GM23338 (cell line): Measurements from ENCODE around the gene APOB. TPM values are rescaled to one million over a fixed set of nuclear protein-coding genes. Genes with fewer than 3 reads are reported as not detected.

Experiments used
- ATAC-seq: fragments of 200-7000 bp; cut with Tn5 transposase; 3 replicates; pipeline ENCODE4 v1.9.1; 2020
- DNase-seq: peaks from one replicate; pipeline ENCODE4 v3.0.0-alpha.2; 2015; ENCODE audit warnings: low spot score
- H2AFZ ChIP-seq: fragments of 200-600 bp; sonication (generic); 2 replicates; pipeline ENCODE4 v1.8.0; 2016; ENCODE audit warnings: antibody characterized with exemption, mild to moderate bottlenecking, moderate library complexity
- H3F3A ChIP-seq: fragments of 200-600 bp; sonication (generic); replicated peaks from 2 replicates; pipeline ENCODE4 v1.8.0; 2017; ENCODE audit warnings: antibody characterized with exemption, mixed run types, low read depth
- H3K27ac ChIP-seq: fragments of 200-600 bp; sonication (generic); 2 replicates; pipeline ENCODE4 v1.6.1; 2016; ENCODE audit warnings: low read depth
- H3K27me3 ChIP-seq: fragments of 200-600 bp; sonication (generic); 2 replicates; pipeline ENCODE4 v1.8.0; 2016; ENCODE audit warnings: mild to moderate bottlenecking, mixed run types, moderate library complexity; ENCODE audit not compliant: insufficient read depth
- H3K36me3 ChIP-seq: fragments of 200-600 bp; sonication (generic); 2 replicates; pipeline ENCODE4 v1.8.0; 2016; ENCODE audit warnings: mild to moderate bottlenecking; ENCODE audit not compliant: insufficient read depth
- H3K4me1 ChIP-seq: fragments of 200-600 bp; sonication (generic); 2 replicates; pipeline ENCODE4 v1.8.0; 2016; ENCODE audit warnings: mild to moderate bottlenecking, moderate library complexity; ENCODE audit not compliant: insufficient read depth
- H3K4me2 ChIP-seq: fragments of 200-600 bp; sonication (generic); 2 replicates; pipeline ENCODE4 v1.7.1; 2017; ENCODE audit warnings: mixed run types
- H3K4me3 ChIP-seq: fragments of 200-600 bp; sonication (generic); 2 replicates; pipeline ENCODE4 v1.6.1; 2016; ENCODE audit warnings: mixed run types
- H3K79me2 ChIP-seq: fragments of 200-600 bp; sonication (generic); replicated peaks from 2 replicates; pipeline ENCODE4 v1.8.0; 2017; ENCODE audit warnings: mild to moderate bottlenecking; ENCODE audit not compliant: insufficient read depth
- H3K9me2 ChIP-seq: fragments of 200-600 bp; sonication (generic); 2 replicates; pipeline ENCODE4 v1.8.0; 2017; ENCODE audit not compliant: insufficient read depth
- H4K20me1 ChIP-seq: fragments of 200-600 bp; sonication (generic); replicated peaks from 2 replicates; pipeline ENCODE4 v1.8.0; 2017; ENCODE audit warnings: mild to moderate bottlenecking; ENCODE audit not compliant: insufficient read depth
- H3K27ac Mint-ChIP-seq: 2 replicates; pipeline ENCODE4 v1.8.0; 2020; ENCODE audit warnings: inconsistent platforms, mild to moderate bottlenecking, moderate library complexity, mixed read lengths
- H3K27me3 Mint-ChIP-seq: 3 replicates; pipeline ENCODE4 v1.8.0; 2022; ENCODE audit warnings: low read depth, mild to moderate bottlenecking, moderate library complexity, mixed read lengths, inconsistent platforms; ENCODE audit not compliant: insufficient read depth, poor library complexity
- H3K36me3 Mint-ChIP-seq: 3 replicates; pipeline ENCODE4 v1.8.0; 2021; ENCODE audit warnings: low read depth, mild to moderate bottlenecking, inconsistent platforms, moderate library complexity, mixed read lengths
- H3K4me1 Mint-ChIP-seq: 3 replicates; pipeline ENCODE4 v1.8.0; 2020; ENCODE audit warnings: mild to moderate bottlenecking, inconsistent platforms, mixed read lengths
- H3K4me3 Mint-ChIP-seq: 3 replicates; pipeline ENCODE4 v1.8.0; 2021; ENCODE audit warnings: moderate library complexity, mild to moderate bottlenecking, inconsistent platforms, mixed read lengths
- H3K9me3 Mint-ChIP-seq: 3 replicates; pipeline ENCODE4 v1.8.0; 2020; ENCODE audit warnings: moderate library complexity, mild to moderate bottlenecking, inconsistent platforms, mixed read lengths
- ETS1 ChIP-seq: IDR thresholded peaks from 2 replicates; pipeline ENCODE4 v1.6.1; 2016; ENCODE audit warnings: antibody characterized with exemption
- EZH2phosphoT487 ChIP-seq: fragments of 200-600 bp; sonication (generic); IDR thresholded peaks from one replicate; pipeline ENCODE4 v1.8.1; 2018; ENCODE audit warnings: antibody characterized with exemption; ENCODE audit not compliant: unreplicated experiment
- JUNB ChIP-seq: IDR thresholded peaks from one replicate; pipeline ENCODE4 v1.6.1; 2016; ENCODE audit warnings: antibody characterized with exemption; ENCODE audit not compliant: unreplicated experiment
- NANOG ChIP-seq: IDR thresholded peaks from 2 replicates; pipeline ENCODE4 v1.6.1; 2016; ENCODE audit warnings: antibody characterized with exemption, borderline replicate concordance
- POLR2AphosphoS5 ChIP-seq: IDR thresholded peaks from 2 replicates; pipeline ENCODE4 v1.6.1; 2016; ENCODE audit warnings: antibody characterized with exemption, low read depth
- ZNF114 ChIP-seq: fragments of 250-450 bp; sonication (Bioruptor Pico); IDR thresholded peaks from 2 replicates; pipeline ENCODE4 v1.5.0; 2020; ENCODE audit warnings: mild to moderate bottlenecking, moderate library complexity
- ZNF462 ChIP-seq: fragments of 250-450 bp; sonication (Bioruptor Pico); IDR thresholded peaks from 2 replicates; pipeline ENCODE4 v1.5.0; 2020; ENCODE audit warnings: mild to moderate bottlenecking, moderate library complexity
- polyA plus RNA-seq: library from polyadenylated mRNA; unstranded; fragments of >200 nt; fragmentation: Nextera tagmentation; extraction: Ambion mirVana; gene quantifications from 2 replicates; pipeline ENCODE4 v1.2.1, GENCODE V29; 2016
- total RNA-seq: library from RNA; depleted of rRNA; stranded (reverse); fragments of >200 nt; shearing (Covaris generic); gene quantifications from 2 replicates; pipeline ENCODE4 v1.2.3, GENCODE V29; 2014
- TF ChIP-seq, protein P1 (sequence below): IDR thresholded peaks from one replicate; pipeline ENCODE4 v1.6.1; 2018; ENCODE audit warnings: antibody characterized with exemption; ENCODE audit not compliant: unreplicated experiment

Gene APOB
- total and polyA plus RNA-seq, 2 experiments from 2014 or later, result 0.08 to 0.56 TPM

GRCh38 chr2:21011453-21011852 lies 32.4 kb downstream of the APOB start:
- no peak overlapping the region for H3K27ac Mint-ChIP-seq

GRCh38 chr2:21010813-21011439 lies 32.9 kb downstream of the APOB start:
- 0 out of 2 replicates have a peak, but pooled peaks cover 3% of the 10 kb centered on the region for H3K9me2 ChIP-seq
- Mint-ChIP-seq H3K4me3 (no peak overlapping the region), H3K27ac (no peak overlapping the region), H3K27me3 (peaks cover 2% of the 10 kb centered on the region), H3K36me3 (no peaks in the 10 kb centered on the region), H3K9me3 (peaks cover 5% of the 10 kb centered on the region; the same call in 1 of the 3 replicates), H3K4me1 (no peaks in the 10 kb centered on the region)
- ATAC-seq (no peak), DNase-seq (no peak)
- no peak overlapping the region for H3K4me2 ChIP-seq
- no peak overlapping the region for H3K4me3 ChIP-seq
- no peaks in the 10 kb centered on the region for H3K27me3 ChIP-seq
- H3K4me1 ChIP-seq, result no peaks in the 10 kb centered on the region
- no peaks in the 10 kb centered on the region for H4K20me1 ChIP-seq
- no peaks in the 10 kb centered on the region for H3F3A ChIP-seq
- no peak overlapping the region for H2AFZ ChIP-seq
- H3K79me2 ChIP-seq, result no peaks in the 10 kb centered on the region
- no peak overlapping the region for H3K27ac ChIP-seq
- H3K36me3 ChIP-seq, result no peaks in the 10 kb centered on the region
- TF ChIP-seq ETS1, result no peak
- TF ChIP-seq, protein P1, sequence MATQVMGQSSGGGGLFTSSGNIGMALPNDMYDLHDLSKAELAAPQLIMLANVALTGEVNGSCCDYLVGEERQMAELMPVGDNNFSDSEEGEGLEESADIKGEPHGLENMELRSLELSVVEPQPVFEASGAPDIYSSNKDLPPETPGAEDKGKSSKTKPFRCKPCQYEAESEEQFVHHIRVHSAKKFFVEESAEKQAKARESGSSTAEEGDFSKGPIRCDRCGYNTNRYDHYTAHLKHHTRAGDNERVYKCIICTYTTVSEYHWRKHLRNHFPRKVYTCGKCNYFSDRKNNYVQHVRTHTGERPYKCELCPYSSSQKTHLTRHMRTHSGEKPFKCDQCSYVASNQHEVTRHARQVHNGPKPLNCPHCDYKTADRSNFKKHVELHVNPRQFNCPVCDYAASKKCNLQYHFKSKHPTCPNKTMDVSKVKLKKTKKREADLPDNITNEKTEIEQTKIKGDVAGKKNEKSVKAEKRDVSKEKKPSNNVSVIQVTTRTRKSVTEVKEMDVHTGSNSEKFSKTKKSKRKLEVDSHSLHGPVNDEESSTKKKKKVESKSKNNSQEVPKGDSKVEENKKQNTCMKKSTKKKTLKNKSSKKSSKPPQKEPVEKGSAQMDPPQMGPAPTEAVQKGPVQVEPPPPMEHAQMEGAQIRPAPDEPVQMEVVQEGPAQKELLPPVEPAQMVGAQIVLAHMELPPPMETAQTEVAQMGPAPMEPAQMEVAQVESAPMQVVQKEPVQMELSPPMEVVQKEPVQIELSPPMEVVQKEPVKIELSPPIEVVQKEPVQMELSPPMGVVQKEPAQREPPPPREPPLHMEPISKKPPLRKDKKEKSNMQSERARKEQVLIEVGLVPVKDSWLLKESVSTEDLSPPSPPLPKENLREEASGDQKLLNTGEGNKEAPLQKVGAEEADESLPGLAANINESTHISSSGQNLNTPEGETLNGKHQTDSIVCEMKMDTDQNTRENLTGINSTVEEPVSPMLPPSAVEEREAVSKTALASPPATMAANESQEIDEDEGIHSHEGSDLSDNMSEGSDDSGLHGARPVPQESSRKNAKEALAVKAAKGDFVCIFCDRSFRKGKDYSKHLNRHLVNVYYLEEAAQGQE, result no peak
- TF ChIP-seq ZNF462 (CRISPR knock-in tag), result no peak
- TF ChIP-seq ZNF114 (CRISPR knock-in tag), result no peak

More at GRCh38 chr2:21011453-21011852, 32.4 kb downstream of the APOB start:
- H3K27me3 ChIP-seq, result no peaks in the 10 kb centered on the region
- H3K4me3 Mint-ChIP-seq, result no peak overlapping the region
- H3K9me3 Mint-ChIP-seq, result peaks cover 5% of the 10 kb centered on the region; the same call in 1 of the 3 replicates
- no peaks in the 10 kb centered on the region for H3K36me3 Mint-ChIP-seq
- no peaks in the 10 kb centered on the region for H4K20me1 ChIP-seq
- no peaks in the 10 kb centered on the region for H3K79me2 ChIP-seq
- H3K4me2 ChIP-seq, result no peak overlapping the region
- TF ChIP-seq EZH2phosphoT487, result no peak
- no peak for TF ChIP-seq JUNB
- TF ChIP-seq ETS1, result no peak
- TF ChIP-seq NANOG, result no peak
- no peak for TF ChIP-seq POLR2AphosphoS5
- no peak overlapping the region for H3K4me3 ChIP-seq
- no peak overlapping the region for H3K27ac ChIP-seq
- DNase-seq (no peak), ATAC-seq (no peak)
- no peak overlapping the region for H2AFZ ChIP-seq
- H3K9me2 ChIP-seq, result no peaks in the 10 kb centered on the region
- H3F3A ChIP-seq, result no peaks in the 10 kb centered on the region
- no peaks in the 10 kb centered on the region for H3K4me1 ChIP-seq
- no peaks in the 10 kb centered on the region for H3K36me3 ChIP-seq
- H3K27me3 Mint-ChIP-seq, result peaks cover 2% of the 10 kb centered on the region
- no peaks in the 10 kb centered on the region for H3K4me1 Mint-ChIP-seq
